ENCODE measurements around the gene ODAM.

Gene ODAM

DNA sequence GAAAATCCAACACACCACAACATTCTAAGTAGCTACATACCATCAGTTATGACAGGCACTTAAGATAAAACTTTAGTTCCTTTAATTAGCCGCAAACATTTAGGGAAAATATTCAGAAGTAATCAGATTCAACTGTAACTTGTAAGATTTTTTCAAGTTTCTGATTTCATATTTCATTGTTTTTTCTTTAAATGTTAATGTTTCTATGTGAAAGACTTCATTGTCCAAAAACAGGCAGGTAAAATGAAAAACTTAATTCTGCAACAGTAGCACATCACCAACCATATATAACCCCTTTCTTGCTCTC, 11.6 kb upstream of the ODAM start:
- Histone ChIP-seq H3K79me2 (ENCODE audit: control insufficient read depth, insufficient read depth, low read length) (no peaks in the 10 kb centered on the region), H3K4me3 (ENCODE audit: low read length) (no peak overlapping the region), H3K18ac (ENCODE audit: low read length) (no peak overlapping the region), H2BK120ac (ENCODE audit: low read depth, low read length) (no peak overlapping the region), H3K4me2 (ENCODE audit: low read length) (no peak overlapping the region), H3K56ac (ENCODE audit: low read length) (no peak overlapping the region), H3K27ac (ENCODE audit: low read depth, low read length) (no peak overlapping the region), H3K4ac (ENCODE audit: low read depth, low read length) (no peak overlapping the region), H2AK5ac (ENCODE audit: low read length) (no peak overlapping the region), H3K36me3 (ENCODE audit: control insufficient read depth, insufficient read depth, low read length) (no peaks in the 10 kb centered on the region), H2BK15ac (replicated peaks; ENCODE audit: low read depth) (no peak overlapping the region), H4K8ac (ENCODE audit: low read depth, low read length) (no peak overlapping the region), H2BK5ac (ENCODE audit: low read length) (no peak overlapping the region), H3K23ac (ENCODE audit: low read length) (no peak overlapping the region), H3K79me1 (ENCODE audit: low read length) (no peaks in the 10 kb centered on the region), H3K9ac (ENCODE audit: low read length) (no peak overlapping the region), H3K4me1 (ENCODE audit: control insufficient read depth, low read depth, low read length) (no peaks in the 10 kb centered on the region), H4K5ac (ENCODE audit: low read length) (no peak overlapping the region), H3K27me3 (ENCODE audit: insufficient read depth, low read length, poor library complexity) (no peaks in the 10 kb centered on the region)
- no CpG with 5 or more reads among the region's 1 CpG for WGBS (ENCODE audit: extremely low coverage, insufficient coverage, low lambda C conversion rate)
- DNase-seq = no peak

DNA sequence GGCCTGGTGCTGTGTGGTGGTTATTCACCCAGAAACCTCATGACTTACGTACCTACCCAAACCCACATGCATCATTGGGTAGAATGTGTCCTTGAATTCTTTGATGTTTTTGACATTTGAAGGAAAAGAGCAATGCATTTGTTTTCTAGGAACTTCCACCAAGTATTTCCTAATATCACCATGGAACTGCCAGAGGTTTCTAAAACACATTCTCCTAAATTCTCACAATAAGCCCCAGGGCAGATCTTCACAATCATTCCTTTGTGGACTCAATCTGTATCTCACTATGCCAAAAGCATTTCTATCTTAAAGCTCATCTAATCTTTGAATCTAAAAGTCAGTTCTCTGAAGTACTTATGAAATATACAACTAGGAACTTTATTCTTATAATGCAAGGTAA, 8.3 kb upstream of the ODAM start:
- Histone ChIP-seq H4K5ac (ENCODE audit: low read length) (no peak overlapping the region), H2AK5ac (ENCODE audit: low read length) (no peak overlapping the region), H3K36me3 (ENCODE audit: control insufficient read depth, insufficient read depth, low read length) (no peaks in the 10 kb centered on the region), H2BK5ac (ENCODE audit: low read length) (no peak overlapping the region), H3K79me2 (ENCODE audit: control insufficient read depth, insufficient read depth, low read length) (no peaks in the 10 kb centered on the region), H3K4me2 (ENCODE audit: low read length) (no peak overlapping the region), H3K27me3 (ENCODE audit: insufficient read depth, low read length, poor library complexity) (no peaks in the 10 kb centered on the region), H3K79me1 (ENCODE audit: low read length) (no peaks in the 10 kb centered on the region), H3K56ac (ENCODE audit: low read length) (no peak overlapping the region), H3K9ac (ENCODE audit: low read length) (no peak overlapping the region), H3K18ac (ENCODE audit: low read length) (no peak overlapping the region), H3K4me1 (ENCODE audit: control insufficient read depth, low read depth, low read length) (no peaks in the 10 kb centered on the region), H3K23ac (ENCODE audit: low read length) (no peak overlapping the region), H2BK120ac (ENCODE audit: low read depth, low read length) (no peak overlapping the region), H3K27ac (ENCODE audit: low read depth, low read length) (no peak overlapping the region), H3K4ac (ENCODE audit: low read depth, low read length) (no peak overlapping the region), H4K8ac (ENCODE audit: low read depth, low read length) (no peak overlapping the region), H3K4me3 (ENCODE audit: low read length) (no peak overlapping the region), H2BK15ac (replicated peaks; ENCODE audit: low read depth) (no peak overlapping the region)
- peak; percentile 6 for DNase-seq
- WGBS (ENCODE audit: extremely low coverage, insufficient coverage, low lambda C conversion rate) = no CpG with 5 or more reads among the region's 1 CpG

- H3K27ac ChIP-seq (ENCODE audit: low read depth, low read length) = no peak overlapping the region
- H3K23ac ChIP-seq (ENCODE audit: low read length) = no peak overlapping the region
- no peaks in the 10 kb centered on the region for H3K4me1 ChIP-seq (ENCODE audit: control insufficient read depth, low read depth, low read length)
- no peak overlapping the region for H2BK15ac ChIP-seq (replicated peaks; ENCODE audit: low read depth)
- no peak overlapping the region for H2AK5ac ChIP-seq (ENCODE audit: low read length)
- H3K27me3 ChIP-seq (ENCODE audit: insufficient read depth, low read length, poor library complexity) = no peaks in the 10 kb centered on the region
- no CpG with 5 or more reads among the region's 1 CpG for WGBS (ENCODE audit: extremely low coverage, insufficient coverage, low lambda C conversion rate)
- H3K4me2 ChIP-seq (ENCODE audit: low read length) = no peak overlapping the region
- no peaks in the 10 kb centered on the region for H3K79me1 ChIP-seq (ENCODE audit: low read length)
- H3K36me3 ChIP-seq (ENCODE audit: control insufficient read depth, insufficient read depth, low read length) = no peaks in the 10 kb centered on the region
- H3K4ac ChIP-seq (ENCODE audit: low read depth, low read length) = no peak overlapping the region
- no peak overlapping the region for H3K18ac ChIP-seq (ENCODE audit: low read length)
- no peak overlapping the region for H4K5ac ChIP-seq (ENCODE audit: low read length)
- H2BK120ac ChIP-seq (ENCODE audit: low read depth, low read length) = no peak overlapping the region
- no peak overlapping the region for H3K9ac ChIP-seq (ENCODE audit: low read length)
- no peak overlapping the region for H4K8ac ChIP-seq (ENCODE audit: low read depth, low read length)
- no peak overlapping the region for H2BK5ac ChIP-seq (ENCODE audit: low read length)
- H3K56ac ChIP-seq (ENCODE audit: low read length) = no peak overlapping the region
- H3K4me3 ChIP-seq (ENCODE audit: low read length) = no peak overlapping the region
- no peaks in the 10 kb centered on the region for H3K79me2 ChIP-seq (ENCODE audit: control insufficient read depth, insufficient read depth, low read length)
- DNase-seq = no peak
Measured at GRCh38 chr4:70190579-70190978, 4.9 kb upstream of the ODAM start.

GRCh38 chr4:70191647-70192046, 3.9 kb upstream of the ODAM start:
- Histone ChIP-seq H4K5ac (ENCODE audit: low read length) (no peak overlapping the region), H3K23ac (ENCODE audit: low read length) (no peak overlapping the region), H3K36me3 (ENCODE audit: control insufficient read depth, insufficient read depth, low read length) (no peaks in the 10 kb centered on the region), H3K4me1 (ENCODE audit: control insufficient read depth, low read depth, low read length) (no peaks in the 10 kb centered on the region), H3K4ac (ENCODE audit: low read depth, low read length) (no peak overlapping the region), H3K27ac (ENCODE audit: low read depth, low read length) (no peak overlapping the region), H3K9ac (ENCODE audit: low read length) (no peak overlapping the region), H3K18ac (ENCODE audit: low read length) (no peak overlapping the region), H2BK120ac (ENCODE audit: low read depth, low read length) (no peak overlapping the region), H3K79me2 (ENCODE audit: control insufficient read depth, insufficient read depth, low read length) (no peaks in the 10 kb centered on the region), H2BK15ac (replicated peaks; ENCODE audit: low read depth) (no peak overlapping the region), H3K79me1 (ENCODE audit: low read length) (no peaks in the 10 kb centered on the region), H3K56ac (ENCODE audit: low read length) (no peak overlapping the region), H2BK5ac (ENCODE audit: low read length) (no peak overlapping the region), H3K4me2 (ENCODE audit: low read length) (no peak overlapping the region), H4K8ac (ENCODE audit: low read depth, low read length) (no peak overlapping the region), H3K27me3 (ENCODE audit: insufficient read depth, low read length, poor library complexity) (no peaks in the 10 kb centered on the region), H2AK5ac (ENCODE audit: low read length) (no peak overlapping the region), H3K4me3 (ENCODE audit: low read length) (no peak overlapping the region)
- no CpG with 5 or more reads among the region's 1 CpG for WGBS (ENCODE audit: extremely low coverage, insufficient coverage, low lambda C conversion rate)
- DNase-seq = no peak

DNA sequence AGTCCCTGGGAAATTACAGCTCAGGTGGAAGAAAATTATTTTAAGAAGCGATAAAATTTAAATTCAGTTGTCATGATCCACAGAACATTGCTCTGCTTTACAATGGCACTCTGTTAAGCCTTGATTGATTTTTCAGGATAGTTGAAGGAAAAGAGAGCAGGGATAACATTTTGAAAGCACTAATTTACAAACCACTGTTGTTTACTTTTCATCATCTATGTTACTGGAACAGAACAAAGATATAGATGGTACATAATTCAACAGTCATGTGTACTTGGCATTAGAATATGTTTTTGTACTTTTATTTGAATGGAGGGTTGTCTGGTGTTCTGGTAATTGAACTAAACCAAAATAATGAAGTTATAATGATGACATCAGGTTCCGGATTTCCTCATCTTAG, 2.6 kb upstream of the ODAM start:
- no peak for DNase-seq
- Histone ChIP-seq H3K4ac (ENCODE audit: low read depth, low read length) (no peak overlapping the region), H3K79me1 (ENCODE audit: low read length) (no peaks in the 10 kb centered on the region), H3K9ac (ENCODE audit: low read length) (no peak overlapping the region), H4K8ac (ENCODE audit: low read depth, low read length) (no peak overlapping the region), H3K27me3 (ENCODE audit: insufficient read depth, low read length, poor library complexity) (no peaks in the 10 kb centered on the region), H3K27ac (ENCODE audit: low read depth, low read length) (no peak overlapping the region), H2BK15ac (replicated peaks; ENCODE audit: low read depth) (no peak overlapping the region), H2BK120ac (ENCODE audit: low read depth, low read length) (no peak overlapping the region), H3K56ac (ENCODE audit: low read length) (no peak overlapping the region), H3K23ac (ENCODE audit: low read length) (no peak overlapping the region), H3K4me3 (ENCODE audit: low read length) (no peak overlapping the region), H4K5ac (ENCODE audit: low read length) (no peak overlapping the region), H3K36me3 (ENCODE audit: control insufficient read depth, insufficient read depth, low read length) (no peaks in the 10 kb centered on the region), H2BK5ac (ENCODE audit: low read length) (no peak overlapping the region), H2AK5ac (ENCODE audit: low read length) (no peak overlapping the region), H3K79me2 (ENCODE audit: control insufficient read depth, insufficient read depth, low read length) (no peaks in the 10 kb centered on the region), H3K18ac (ENCODE audit: low read length) (no peak overlapping the region), H3K4me2 (ENCODE audit: low read length) (no peak overlapping the region), H3K4me1 (ENCODE audit: control insufficient read depth, low read depth, low read length) (no peaks in the 10 kb centered on the region)
- WGBS (ENCODE audit: extremely low coverage, insufficient coverage, low lambda C conversion rate) = no CpG with 5 or more reads among the region's 2 CpGs

GRCh38 chr4:70196857-70197256, 1.3 kb downstream of the ODAM start:
- Histone ChIP-seq H3K4me3 (ENCODE audit: low read length) (no peak overlapping the region), H2BK5ac (ENCODE audit: low read length) (no peak overlapping the region), H2BK120ac (ENCODE audit: low read depth, low read length) (no peak overlapping the region), H3K79me1 (ENCODE audit: low read length) (no peaks in the 10 kb centered on the region), H3K4me1 (ENCODE audit: control insufficient read depth, low read depth, low read length) (no peaks in the 10 kb centered on the region), H2AK5ac (ENCODE audit: low read length) (no peak overlapping the region), H4K5ac (ENCODE audit: low read length) (no peak overlapping the region), H3K4ac (ENCODE audit: low read depth, low read length) (no peak overlapping the region), H3K27ac (ENCODE audit: low read depth, low read length) (no peak overlapping the region), H2BK15ac (replicated peaks; ENCODE audit: low read depth) (no peak overlapping the region), H3K27me3 (ENCODE audit: insufficient read depth, low read length, poor library complexity) (no peaks in the 10 kb centered on the region), H3K56ac (ENCODE audit: low read length) (no peak overlapping the region), H3K23ac (ENCODE audit: low read length) (no peak overlapping the region), H3K9ac (ENCODE audit: low read length) (no peak overlapping the region), H4K8ac (ENCODE audit: low read depth, low read length) (no peak overlapping the region), H3K18ac (ENCODE audit: low read length) (no peak overlapping the region), H3K36me3 (ENCODE audit: control insufficient read depth, insufficient read depth, low read length) (no peaks in the 10 kb centered on the region), H3K79me2 (ENCODE audit: control insufficient read depth, insufficient read depth, low read length) (no peaks in the 10 kb centered on the region), H3K4me2 (ENCODE audit: low read length) (no peak overlapping the region)
- WGBS (ENCODE audit: extremely low coverage, insufficient coverage, low lambda C conversion rate) = no CpG with 5 or more reads among the region's 2 CpGs
- DNase-seq = no peak

All from mesendoderm (in vitro differentiated cells).